Measurements from ENCODE around the gene FGF14. TPM values are rescaled to one million over a fixed set of nuclear protein-coding genes. Genes with fewer than 3 reads are reported as not detected.

The FGF14 gene
- total RNA-seq, 1 experiment from 2014 or later, result 0.22 TPM

DNA sequence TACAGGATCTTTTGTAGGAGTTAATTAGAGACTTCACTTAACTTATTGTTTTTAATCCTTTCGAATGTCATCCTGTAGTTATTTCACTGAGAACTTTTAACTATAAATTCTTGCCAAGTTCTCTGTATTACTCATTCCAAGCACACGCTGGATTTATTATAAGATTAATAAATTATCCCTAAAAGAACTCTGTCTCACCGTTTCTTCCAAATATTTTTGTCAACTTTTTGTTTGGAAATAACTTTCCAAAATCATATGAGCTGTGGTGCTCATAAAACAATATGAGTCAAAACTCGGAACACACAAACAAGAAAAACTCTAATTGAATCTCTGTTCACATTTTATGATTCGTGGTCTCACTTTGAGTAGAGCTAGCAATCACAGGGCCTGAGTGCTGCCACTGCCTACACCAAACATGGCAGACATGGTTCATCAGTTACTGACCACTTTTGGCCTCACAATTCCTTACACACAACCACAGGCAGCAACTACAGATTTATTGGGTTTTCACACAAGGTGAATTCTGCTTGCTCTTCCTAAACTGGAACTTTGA lies 412.0 kb downstream of the FGF14 start:
- no peak overlapping the region for H2AK5ac ChIP-seq (ENCODE audit: insufficient read length, low read length)
- H3K27ac ChIP-seq (ENCODE audit: insufficient read length, low read depth, low read length), result no peak overlapping the region
- no peak overlapping the region for H3K56ac ChIP-seq (ENCODE audit: insufficient read length, low read depth, low read length)
- H2BK120ac ChIP-seq (ENCODE audit: low read depth, low read length, poor library complexity, severe bottlenecking), result no peak overlapping the region
- no peaks in the 10 kb centered on the region for H3K36me3 Mint-ChIP-seq (ENCODE audit: insufficient read depth in 1 of 3, low read depth in 3 of 3)
- TF ChIP-seq, protein P1, sequence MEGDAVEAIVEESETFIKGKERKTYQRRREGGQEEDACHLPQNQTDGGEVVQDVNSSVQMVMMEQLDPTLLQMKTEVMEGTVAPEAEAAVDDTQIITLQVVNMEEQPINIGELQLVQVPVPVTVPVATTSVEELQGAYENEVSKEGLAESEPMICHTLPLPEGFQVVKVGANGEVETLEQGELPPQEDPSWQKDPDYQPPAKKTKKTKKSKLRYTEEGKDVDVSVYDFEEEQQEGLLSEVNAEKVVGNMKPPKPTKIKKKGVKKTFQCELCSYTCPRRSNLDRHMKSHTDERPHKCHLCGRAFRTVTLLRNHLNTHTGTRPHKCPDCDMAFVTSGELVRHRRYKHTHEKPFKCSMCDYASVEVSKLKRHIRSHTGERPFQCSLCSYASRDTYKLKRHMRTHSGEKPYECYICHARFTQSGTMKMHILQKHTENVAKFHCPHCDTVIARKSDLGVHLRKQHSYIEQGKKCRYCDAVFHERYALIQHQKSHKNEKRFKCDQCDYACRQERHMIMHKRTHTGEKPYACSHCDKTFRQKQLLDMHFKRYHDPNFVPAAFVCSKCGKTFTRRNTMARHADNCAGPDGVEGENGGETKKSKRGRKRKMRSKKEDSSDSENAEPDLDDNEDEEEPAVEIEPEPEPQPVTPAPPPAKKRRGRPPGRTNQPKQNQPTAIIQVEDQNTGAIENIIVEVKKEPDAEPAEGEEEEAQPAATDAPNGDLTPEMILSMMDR (conservative IDR thresholded peaks at IDR 0.05), result no peak
- no peak overlapping the region for H3K4me3 Mint-ChIP-seq
- H3K9me3 ChIP-seq (ENCODE audit: control insufficient read depth, low read depth, low read length), result no peaks in the 10 kb centered on the region
- no CpG with 5 or more reads among the region's 5 CpGs for WGBS (ENCODE audit: extremely low coverage, insufficient read length, low lambda C conversion rate)
- no peaks in the 10 kb centered on the region for H3K79me1 ChIP-seq (ENCODE audit: insufficient read depth, low read depth, low read length, poor library complexity, severe bottlenecking)
- no peak for DNase-seq
- H3K9me3 Mint-ChIP-seq, result no peaks in the 10 kb centered on the region
- H3K79me2 ChIP-seq (ENCODE audit: insufficient read depth, low read length), result no peaks in the 10 kb centered on the region
- H3K23ac ChIP-seq (ENCODE audit: insufficient read length, low read depth, low read length), result no peak overlapping the region
- H3K27me3 Mint-ChIP-seq (ENCODE audit: low read depth), result no peaks in the 10 kb centered on the region
- H3K4me2 ChIP-seq (ENCODE audit: insufficient read depth, insufficient read length, low read length), result no peak overlapping the region
- no peak overlapping the region for H3K14ac ChIP-seq (ENCODE audit: insufficient read depth, low read length)
- no peaks in the 10 kb centered on the region for H3K4me1 Mint-ChIP-seq
- H2BK15ac ChIP-seq (ENCODE audit: low read depth, low read length), result no peak overlapping the region
- H3K4ac ChIP-seq (ENCODE audit: low read depth, low read length), result no peak overlapping the region
- no peak overlapping the region for H4K5ac ChIP-seq (ENCODE audit: insufficient read length, low read depth, low read length)
- H3K4me1 ChIP-seq (ENCODE audit: insufficient read depth, low read length), result no peaks in the 10 kb centered on the region
- no peak overlapping the region for H4K8ac ChIP-seq (replicated peaks; ENCODE audit: insufficient read length, low read depth, low read length)
- H4K20me1 ChIP-seq (ENCODE audit: control insufficient read depth, insufficient read depth, insufficient read length), result no peaks in the 10 kb centered on the region
- H3K23me2 ChIP-seq (ENCODE audit: insufficient read length, low read depth, low read length, poor library complexity, severe bottlenecking), result no peaks in the 10 kb centered on the region
- H3K18ac ChIP-seq (ENCODE audit: insufficient read length, low read depth, low read length), result no peak overlapping the region
- no peak overlapping the region for H3K9ac ChIP-seq (ENCODE audit: extremely low read depth, insufficient read length, low read length)
- no peak overlapping the region for H3K27ac Mint-ChIP-seq
- H3K27me3 ChIP-seq (ENCODE audit: insufficient read depth, low read length), result no peaks in the 10 kb centered on the region
- no peak overlapping the region for H2BK5ac ChIP-seq (ENCODE audit: insufficient read length, low read length)
- no peak overlapping the region for H4K91ac ChIP-seq (ENCODE audit: insufficient read length, low read depth, low read length)
- no peak overlapping the region for H2AFZ ChIP-seq (ENCODE audit: low read length)
- no peak overlapping the region for H2BK20ac ChIP-seq (ENCODE audit: low read depth, low read length, poor library complexity, severe bottlenecking)
- H2BK12ac ChIP-seq (ENCODE audit: insufficient read length, low read depth, low read length), result no peak overlapping the region
- no peak overlapping the region for H3T11ph ChIP-seq (ENCODE audit: low read length)

Measured in H9 (cell line).